ENCODE measurements around the gene PEX3.
A peak's percentile ranks its signal among the peaks of the same experiment; 100 is the strongest.

Gene PEX3

GRCh38 chr6:143522039-143522600 lies 71.5 kb downstream of the PEX3 start:
- DNase-seq (ENCODE audit: extremely low read depth, insufficient read length), result no peak
- Histone ChIP-seq H3K36me3 (ENCODE audit: control insufficient read depth, insufficient read depth, low read length) (no peaks in the 10 kb centered on the region), H3K4me3 (replicated peaks; ENCODE audit: low read depth, low read length) (no peak overlapping the region), H3K27me3 (replicated peaks; ENCODE audit: control insufficient read depth, insufficient read depth, low read length) (no peaks in the 10 kb centered on the region)
- no peak for TF ChIP-seq CTCF (IDR thresholded peaks at IDR 0.05; ENCODE audit: insufficient read depth, low read length, poor library complexity, severe bottlenecking)

GRCh38 chr6:143525356-143525755 lies 74.8 kb downstream of the PEX3 start:
- no peaks in the 10 kb centered on the region for H3K36me3 ChIP-seq (ENCODE audit: control insufficient read depth, insufficient read depth, low read length)
- no peak for DNase-seq (ENCODE audit: extremely low read depth, insufficient read length)
- TF ChIP-seq CTCF (IDR thresholded peaks at IDR 0.05; ENCODE audit: insufficient read depth, low read length, poor library complexity, severe bottlenecking), result no peak

GRCh38 chr6:143527677-143528076 lies 77.1 kb downstream of the PEX3 start:
- no peak for TF ChIP-seq CTCF (IDR thresholded peaks at IDR 0.05; ENCODE audit: insufficient read depth, low read length, poor library complexity, severe bottlenecking)
- no peaks in the 10 kb centered on the region for H3K27me3 ChIP-seq (replicated peaks; ENCODE audit: control insufficient read depth, insufficient read depth, low read length)
- H3K4me3 ChIP-seq (replicated peaks; ENCODE audit: low read depth, low read length), result no peak overlapping the region
- no peaks in the 10 kb centered on the region for H3K36me3 ChIP-seq (ENCODE audit: control insufficient read depth, insufficient read depth, low read length)
- DNase-seq (ENCODE audit: extremely low read depth, insufficient read length), result no peak

More at GRCh38 chr6:143525356-143525755, 74.8 kb downstream of the PEX3 start:
- no peaks in the 10 kb centered on the region for H3K27me3 ChIP-seq (replicated peaks; ENCODE audit: control insufficient read depth, insufficient read depth, low read length)
- no peak overlapping the region for H3K4me3 ChIP-seq (replicated peaks; ENCODE audit: low read depth, low read length)

- Histone ChIP-seq H3K36me3 (ENCODE audit: control insufficient read depth, insufficient read depth, low read length) (no peaks in the 10 kb centered on the region), H3K27me3 (replicated peaks; ENCODE audit: control insufficient read depth, insufficient read depth, low read length) (no peaks in the 10 kb centered on the region), H3K4me3 (replicated peaks; ENCODE audit: low read depth, low read length) (no peak overlapping the region)
- TF ChIP-seq CTCF (IDR thresholded peaks at IDR 0.05; ENCODE audit: insufficient read depth, low read length, poor library complexity, severe bottlenecking), result no peak
- DNase-seq (ENCODE audit: extremely low read depth, insufficient read length), result peak; percentile 35
Observed at GRCh38 chr6:143528164-143528811, 77.7 kb downstream of the PEX3 start.

- H3K36me3 ChIP-seq (ENCODE audit: control insufficient read depth, insufficient read depth, low read length), result no peaks in the 10 kb centered on the region
- H3K4me3 ChIP-seq (replicated peaks; ENCODE audit: low read depth, low read length), result no peak overlapping the region
- H3K27me3 ChIP-seq (replicated peaks; ENCODE audit: control insufficient read depth, insufficient read depth, low read length), result no peaks in the 10 kb centered on the region
- no peak for DNase-seq (ENCODE audit: extremely low read depth, insufficient read length)
- no peak for TF ChIP-seq CTCF (IDR thresholded peaks at IDR 0.05; ENCODE audit: insufficient read depth, low read length, poor library complexity, severe bottlenecking)
Observed at GRCh38 chr6:143529095-143529494, 78.5 kb downstream of the PEX3 start.

Measured in GM06990 (cell line).